ENCODE results near the gene MT1HL1.
"Not testable (repeated sequence)": the region's sequence is repeated elsewhere in the genome, so short reads cannot be mapped to it uniquely, and the experiment has no call there.

MT1HL1 gene

DNA sequence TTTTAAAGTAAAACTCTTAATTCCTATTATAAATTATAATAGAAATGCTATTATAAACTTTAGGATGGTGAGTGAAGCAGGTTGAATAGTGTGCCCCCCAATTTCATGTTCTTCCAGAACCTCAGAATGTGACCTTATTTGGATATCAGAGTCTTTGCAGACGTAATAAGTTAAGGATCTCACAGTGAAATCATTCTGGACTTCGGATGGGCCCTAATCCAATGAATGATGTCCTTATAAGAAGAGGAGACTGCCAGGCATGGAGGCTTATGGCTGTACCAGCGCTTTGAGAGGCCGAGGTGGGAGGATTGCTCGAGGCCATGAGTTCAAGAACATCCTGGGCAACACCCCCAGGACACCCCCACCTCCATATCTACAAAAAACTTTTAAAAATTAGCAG, 9.4 kb upstream of the MT1HL1 start:
- no peak for DNase-seq

DNA sequence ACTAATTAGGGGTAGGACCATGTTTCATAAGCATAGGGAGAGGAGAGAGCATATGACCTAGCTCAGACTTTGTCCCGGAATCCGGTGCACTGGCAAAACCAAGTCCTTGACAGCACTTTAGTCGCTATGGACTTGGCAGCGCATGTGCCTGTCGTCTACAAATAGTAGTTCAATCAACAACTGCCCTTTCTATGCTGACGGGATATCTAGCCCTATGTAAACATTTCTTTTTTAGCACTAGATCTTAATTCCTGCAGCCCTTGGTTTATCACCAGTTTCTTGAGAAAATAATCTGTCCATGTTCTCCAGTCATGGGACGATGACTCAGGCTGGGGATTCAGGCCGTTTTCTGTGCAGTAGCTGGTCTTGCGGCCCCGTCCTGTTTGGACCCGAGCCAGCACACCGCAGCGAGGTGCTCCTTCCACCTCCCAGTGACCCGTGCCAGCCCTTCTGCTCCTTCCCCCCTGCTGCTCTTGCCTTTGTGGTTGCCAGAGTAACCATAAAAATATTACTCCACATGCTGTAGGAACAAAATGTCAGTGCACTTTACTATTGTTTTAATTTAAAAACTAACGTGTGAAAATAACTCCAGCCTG, 8.6 kb upstream of the MT1HL1 start:
- no peak for DNase-seq

DNA sequence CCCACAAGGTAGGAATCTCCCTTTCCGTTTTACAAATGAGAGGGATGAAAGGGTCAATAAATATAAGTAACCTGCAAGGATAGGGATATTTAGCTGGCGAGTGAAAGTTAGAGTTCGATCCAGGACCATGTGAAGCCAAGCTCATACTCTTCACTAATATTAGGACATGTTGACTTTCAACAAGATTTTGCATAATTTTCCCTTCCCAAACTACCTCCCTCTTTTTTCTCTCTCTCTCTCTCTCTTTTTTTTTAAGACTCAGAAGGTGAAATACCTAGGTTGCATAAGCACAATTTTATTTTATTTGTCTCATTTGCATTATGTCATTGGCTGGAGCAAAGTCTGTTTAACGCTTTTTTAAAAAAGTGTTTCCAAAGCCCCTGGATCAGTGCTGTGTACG, 8.1 kb upstream of the MT1HL1 start:
- no peak for DNase-seq

DNA sequence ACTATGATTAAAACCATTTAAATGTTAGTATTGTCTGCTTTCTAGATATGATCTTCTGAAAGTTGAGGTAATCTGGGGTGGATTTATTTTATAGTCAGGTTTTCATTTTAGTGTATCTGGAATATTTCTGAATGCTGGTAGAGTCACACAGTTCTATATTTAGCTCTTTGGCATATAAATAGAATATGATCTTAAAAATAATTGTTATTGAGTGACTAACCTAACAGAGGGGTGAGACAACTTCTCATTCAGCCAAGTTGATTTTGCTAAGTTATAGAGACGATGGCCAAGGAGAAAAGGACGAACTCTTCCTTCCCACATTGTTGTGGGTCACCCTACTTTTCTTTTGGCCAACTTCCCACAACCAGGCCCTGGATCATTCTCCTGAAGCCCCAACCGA, 7.2 kb upstream of the MT1HL1 start:
- no peak for DNase-seq

DNA sequence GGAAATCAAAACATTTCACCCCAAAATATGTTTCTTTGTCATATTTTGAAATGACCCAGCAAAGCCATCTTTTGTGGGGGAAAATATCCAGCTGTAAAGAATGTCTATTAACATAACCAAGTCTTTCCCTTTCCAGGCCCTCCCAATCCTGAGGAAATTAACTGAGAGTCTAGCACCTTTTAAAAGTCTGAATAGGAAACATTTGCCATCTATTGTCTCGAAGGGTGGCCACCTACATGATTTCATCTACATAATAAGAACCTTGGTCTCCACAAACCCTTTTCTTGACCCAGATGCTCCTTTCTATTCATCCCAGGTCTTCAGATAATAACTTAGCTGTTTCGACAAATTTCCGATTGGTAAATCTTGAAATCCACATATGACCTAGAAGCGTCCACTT, 5.4 kb upstream of the MT1HL1 start:
- DNase-seq, result no peak

DNA sequence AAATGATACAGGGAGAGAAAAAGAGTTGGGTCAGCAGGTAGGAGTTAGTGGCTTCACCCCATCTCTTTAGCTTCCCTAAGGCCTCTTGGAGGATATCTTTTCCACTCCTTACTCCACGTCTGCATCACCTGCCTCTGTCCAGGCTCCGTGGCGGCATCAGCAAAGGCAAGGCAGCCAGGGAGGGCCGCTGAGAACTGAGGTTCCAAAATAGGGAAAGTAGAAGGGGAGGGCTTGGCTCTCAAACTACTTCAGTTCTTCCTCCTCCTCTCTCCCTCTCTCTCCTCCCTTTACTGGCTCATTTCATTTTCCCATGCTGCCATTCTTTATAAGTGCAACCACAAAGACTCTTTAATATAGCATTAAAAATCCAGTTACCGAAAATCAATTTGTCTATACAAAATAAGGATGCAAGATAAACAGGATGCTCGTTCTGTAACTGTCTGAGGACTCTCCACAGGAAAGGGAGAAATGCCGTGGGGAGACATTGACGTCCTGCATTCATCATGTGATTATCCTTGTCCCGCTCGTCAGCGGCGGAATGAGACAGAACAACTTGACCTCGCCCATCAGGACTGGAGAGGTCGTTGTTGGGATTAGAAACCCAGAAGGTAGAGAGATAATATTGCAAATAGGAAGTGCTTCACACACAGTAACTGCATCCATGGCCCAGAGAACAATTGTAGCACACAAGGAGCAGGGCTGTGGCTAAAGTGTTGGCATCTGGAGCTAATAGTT, 3.1 kb upstream of the MT1HL1 start:
- no peak for DNase-seq

DNA sequence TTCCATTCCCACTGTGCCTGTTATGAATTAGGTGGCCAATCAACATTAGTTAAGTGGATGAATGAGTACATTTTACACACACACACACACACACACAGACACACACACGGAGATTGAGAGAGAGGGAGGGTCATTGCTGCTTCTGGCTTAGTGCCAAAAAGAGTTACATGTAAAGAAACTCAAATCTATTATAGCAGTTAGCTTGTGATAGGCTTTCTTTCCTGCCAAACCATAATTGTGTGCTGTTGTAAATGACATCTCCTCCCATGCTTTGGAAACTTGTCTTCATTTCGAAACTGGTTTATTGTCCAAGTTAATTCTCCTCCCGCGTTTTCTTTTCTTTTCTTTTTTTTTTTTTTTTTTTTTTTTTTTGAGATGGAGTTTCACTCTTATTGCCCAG, 1.4 kb upstream of the MT1HL1 start:
- no peak for DNase-seq

DNA sequence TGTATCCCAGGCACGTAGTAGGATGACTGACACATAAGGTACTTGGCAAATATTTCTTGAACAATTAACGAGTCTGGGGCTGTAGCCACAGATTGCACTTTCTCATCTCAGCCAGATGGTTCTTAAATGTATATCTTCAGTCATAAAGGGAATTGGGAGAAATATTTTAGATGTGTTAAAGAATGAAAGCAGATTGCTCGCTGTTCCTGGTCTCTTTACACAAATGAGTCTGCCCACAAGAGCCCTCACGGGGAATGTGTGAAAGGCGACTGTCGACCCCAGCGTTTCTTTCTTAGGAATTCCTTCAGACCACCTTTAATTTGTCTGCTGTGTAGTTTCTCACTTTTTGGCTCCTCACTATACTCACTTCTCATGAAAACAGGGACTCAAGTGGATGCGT, 725 bp downstream of the MT1HL1 start:
- DNase-seq, result no peak

DNA sequence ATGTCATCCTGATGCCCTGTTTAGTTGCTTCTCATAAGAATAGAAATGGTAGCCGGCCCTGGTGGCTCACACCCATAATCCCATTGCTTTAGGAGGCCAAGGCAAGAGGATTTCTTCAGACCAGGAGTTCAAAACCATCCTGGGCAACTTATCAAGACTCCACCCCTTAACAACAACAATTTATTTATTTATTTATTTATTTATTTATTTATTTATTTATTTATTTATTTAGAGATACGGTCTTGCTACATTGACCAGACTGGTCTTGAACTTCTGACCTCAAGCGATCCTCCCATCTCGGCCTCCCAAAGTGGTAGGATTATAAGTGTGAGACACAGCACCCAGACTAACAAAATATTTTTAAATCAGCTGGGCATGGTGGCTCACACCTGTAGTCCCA, 4.0 kb downstream of the MT1HL1 start:
- DNase-seq, result no peak

DNA sequence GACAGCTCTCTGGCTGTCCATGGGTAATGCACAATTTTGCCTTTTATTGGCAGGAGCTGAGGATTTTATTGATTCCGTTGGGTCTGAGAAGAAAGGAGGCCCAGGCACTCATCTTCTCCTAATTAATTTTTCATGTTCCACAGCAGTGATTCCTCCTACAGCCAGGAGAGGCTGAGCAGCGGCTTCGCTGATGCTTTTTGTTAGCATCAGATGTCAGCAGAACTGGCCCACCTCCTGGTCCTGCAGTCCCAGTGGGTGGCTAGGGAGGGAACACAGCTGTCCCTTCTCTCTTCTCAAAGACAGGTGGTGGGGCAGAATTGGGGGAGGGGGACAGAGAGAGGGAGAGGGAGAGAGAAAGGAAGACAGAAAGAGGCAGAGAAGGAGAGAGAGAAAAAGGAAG, 5.7 kb downstream of the MT1HL1 start:
- no peak for DNase-seq

DNA sequence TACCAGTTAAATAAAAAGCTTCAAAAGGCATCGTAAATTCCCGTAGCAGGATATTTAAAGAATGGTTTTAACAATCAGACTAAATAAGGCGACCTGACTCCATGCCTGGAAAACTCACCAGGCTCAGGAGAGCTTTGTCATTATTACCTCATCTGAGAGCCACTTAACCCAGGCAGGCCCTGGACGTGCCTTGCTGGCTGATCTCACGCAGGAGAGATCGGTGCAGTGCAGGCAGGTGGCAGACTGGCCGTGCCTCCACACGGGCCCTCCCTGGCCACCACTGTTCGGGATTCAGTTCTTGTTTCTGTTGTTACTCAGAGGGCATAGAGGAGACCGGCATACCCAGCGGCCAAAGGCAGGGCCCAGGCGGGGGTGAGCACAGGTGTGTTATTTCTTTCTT, 6.4 kb downstream of the MT1HL1 start:
- no peak for DNase-seq

DNA sequence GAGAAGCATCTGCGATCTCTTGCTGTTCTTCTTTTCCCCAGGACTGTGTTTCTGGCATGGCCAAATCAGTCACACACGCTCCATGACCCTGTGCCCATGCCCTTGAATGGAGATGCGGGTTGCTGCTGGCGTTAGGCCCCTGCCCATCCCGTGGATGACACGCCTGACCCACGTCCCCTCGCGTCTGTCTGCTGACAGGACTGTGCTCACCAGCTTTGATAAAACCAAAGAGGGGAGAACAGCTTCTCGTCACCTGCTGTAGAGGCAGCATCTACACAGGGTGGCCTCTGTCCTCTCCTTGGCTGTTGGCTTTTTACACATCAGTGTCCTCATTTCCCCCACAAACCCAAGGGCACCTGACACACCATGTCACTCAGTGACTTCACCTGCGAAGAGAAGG, 6.9 kb downstream of the MT1HL1 start:
- no peak for DNase-seq

DNA sequence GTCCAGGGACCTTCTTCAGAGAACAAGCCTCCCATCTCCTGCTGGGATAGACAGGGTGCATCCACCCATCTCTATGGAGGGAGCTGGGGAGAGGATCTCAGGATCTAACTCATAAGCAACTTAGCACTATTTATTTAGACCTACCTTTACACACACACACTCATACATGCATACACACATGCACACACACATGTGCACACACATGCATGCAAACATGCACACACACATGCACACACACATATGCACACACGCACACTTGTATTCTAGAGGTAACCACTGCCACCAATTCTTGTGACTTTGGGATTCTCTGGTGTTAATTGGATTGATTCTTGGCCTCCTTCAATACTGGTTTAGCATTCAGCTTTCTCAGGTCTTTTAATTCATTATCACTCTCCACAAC, 9.8 kb downstream of the MT1HL1 start:
- DNase-seq, result no peak

DNA sequence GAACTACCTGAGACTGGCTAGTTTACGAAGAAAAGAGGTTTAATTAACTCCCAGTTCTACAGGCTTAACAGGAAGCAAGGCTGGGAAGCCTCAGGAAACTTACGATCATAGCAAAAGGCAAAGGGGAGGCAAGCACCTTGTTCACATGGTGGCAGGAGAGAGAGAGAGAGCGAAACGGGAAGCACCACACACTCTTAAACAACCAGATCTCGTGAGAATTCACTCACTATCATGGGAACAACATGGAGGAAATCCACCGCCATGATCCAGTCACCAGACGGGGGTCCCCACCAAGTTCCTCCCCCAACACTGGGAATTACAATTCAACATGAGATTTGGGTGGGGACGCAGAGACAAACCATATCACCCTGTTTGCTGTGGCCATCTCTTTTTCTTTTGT, 11.8 kb downstream of the MT1HL1 start:
- DNase-seq, result no peak

DNA sequence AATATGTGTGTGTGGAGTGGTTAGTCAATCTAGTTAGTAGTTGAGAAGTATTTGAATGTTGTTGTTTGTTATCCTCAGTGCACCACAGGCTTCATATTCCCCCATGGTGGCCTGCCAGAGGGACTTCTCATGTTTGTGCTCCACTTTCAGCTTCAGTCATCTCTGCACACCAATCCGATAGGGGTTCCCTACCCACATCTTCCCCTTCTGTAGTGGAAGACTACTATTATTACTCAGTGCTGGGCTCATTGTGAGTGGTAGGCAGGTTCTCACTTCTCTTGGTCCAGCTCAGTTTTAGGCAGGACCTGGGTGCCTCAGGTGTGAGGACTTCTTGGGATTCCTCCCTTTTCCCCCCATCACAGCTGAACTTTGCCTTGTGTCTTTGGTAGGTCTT, 14.2 kb downstream of the MT1HL1 start:
- no peak for DNase-seq

DNA sequence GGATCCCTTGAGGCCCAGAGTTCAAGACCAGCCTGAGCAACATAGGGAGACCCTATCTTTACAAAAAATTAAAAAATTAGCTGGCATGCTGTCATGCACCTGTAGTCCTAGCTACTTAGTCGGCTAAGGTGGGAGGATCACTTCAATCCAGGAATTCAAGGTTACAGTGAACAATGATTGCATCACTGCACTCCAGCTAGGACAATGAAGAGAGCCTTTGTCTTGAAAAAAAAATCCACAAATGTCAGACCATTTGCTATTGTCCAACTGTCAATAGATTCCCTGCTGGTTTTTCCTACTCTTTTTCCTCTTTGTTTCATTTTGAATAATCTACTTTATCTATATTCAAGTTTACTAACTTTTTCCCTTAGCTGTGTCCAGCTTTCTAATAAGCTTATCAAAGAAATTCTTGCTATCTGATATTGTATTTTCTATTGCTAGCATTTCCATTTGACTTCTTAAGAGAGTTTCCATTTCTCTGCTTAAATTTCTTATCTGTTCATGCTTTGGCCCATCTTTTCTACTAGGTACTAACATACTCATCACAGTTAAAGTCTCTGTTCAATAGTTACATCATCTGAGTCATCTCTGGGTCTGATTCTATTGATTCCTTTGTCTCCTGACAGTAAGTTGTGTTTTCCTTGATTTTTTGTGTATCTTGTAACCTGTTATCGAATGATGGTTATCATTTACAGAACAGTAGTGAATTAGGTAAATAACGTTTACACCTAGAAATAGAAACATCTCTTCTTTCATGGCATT, 14.8 kb downstream of the MT1HL1 start:
- no peak for DNase-seq

DNA sequence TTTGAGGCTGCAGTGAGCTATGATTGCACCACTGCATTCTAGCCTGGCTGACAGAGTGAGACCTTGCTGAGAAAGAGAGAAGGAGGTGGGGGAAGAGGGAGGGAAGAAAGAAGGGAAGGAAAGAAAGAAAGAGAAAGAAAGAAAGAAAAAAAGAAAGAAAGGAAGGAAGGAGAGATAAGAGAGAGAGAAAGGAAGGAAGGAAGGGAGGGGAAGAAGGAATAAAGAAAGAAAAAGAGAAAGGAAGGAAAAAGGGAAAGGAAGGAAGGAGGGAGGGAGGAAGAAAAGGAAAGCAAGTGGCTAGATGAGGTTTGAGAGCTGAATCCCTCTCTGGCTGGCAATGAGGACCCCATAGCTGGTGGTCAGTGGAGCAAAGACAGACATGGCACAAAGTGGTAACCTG, 20.4 kb downstream of the MT1HL1 start:
- no peak for DNase-seq

DNA sequence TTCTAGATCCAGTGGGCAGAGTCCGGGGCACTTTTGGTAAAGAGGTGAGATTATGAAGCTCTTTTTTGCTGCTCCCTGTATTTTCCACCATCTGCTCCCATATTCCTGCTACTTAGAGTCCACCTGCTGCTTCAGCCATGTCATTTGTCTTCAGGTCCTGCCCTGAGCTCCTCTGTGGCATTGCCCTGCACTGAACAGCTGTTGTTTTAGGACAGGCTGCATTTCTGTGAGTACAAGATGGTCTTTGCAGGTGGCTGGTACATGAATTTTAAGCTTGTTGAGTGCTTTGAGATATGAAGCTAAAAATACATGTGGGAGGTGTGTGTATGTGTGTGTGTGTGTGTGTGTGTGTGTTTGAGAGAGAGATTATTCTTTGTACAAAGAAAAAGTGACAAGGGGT, 21.9 kb downstream of the MT1HL1 start:
- DNase-seq, result no peak

DNA sequence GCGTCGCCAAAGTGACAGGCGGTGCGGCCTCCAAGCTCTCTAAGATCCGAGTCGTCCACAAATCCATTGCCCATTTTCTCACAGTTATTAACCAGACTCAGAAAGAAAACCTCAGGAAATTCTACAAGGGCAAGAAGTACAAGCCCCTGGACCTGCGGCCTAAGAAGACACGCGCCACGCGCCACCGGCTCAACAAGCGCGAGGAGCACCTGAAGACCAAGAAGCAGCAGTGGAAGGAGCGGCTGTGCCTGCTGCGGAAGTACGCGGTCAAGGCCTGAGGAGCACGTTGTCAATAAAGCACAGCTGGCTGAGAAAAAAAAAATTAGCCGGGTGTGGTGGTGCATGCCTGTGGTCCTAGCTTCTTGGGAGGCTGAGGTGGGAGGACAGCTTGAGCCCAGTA, 22.8 kb downstream of the MT1HL1 start:
- not testable (repeated sequence) for DNase-seq

DNA sequence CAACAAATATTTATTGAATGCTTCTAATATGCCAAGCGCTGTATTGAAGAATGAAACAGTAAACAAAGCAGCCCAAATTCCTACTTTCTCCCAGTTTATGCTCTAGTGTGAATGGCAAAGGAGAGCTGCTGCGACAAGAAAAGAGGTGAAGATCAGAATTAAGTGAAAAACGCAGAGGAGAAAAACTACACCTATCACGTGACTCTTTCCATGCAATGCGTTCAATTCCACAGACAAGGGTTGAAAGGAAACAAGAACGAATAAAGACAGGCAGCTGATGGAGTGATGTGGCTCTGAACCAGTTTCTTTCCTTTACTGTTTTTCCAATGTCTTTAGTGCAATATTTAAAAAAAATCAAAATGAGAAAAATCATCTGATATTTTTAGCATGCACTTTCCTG, 23.6 kb downstream of the MT1HL1 start:
- no peak for DNase-seq

DNA sequence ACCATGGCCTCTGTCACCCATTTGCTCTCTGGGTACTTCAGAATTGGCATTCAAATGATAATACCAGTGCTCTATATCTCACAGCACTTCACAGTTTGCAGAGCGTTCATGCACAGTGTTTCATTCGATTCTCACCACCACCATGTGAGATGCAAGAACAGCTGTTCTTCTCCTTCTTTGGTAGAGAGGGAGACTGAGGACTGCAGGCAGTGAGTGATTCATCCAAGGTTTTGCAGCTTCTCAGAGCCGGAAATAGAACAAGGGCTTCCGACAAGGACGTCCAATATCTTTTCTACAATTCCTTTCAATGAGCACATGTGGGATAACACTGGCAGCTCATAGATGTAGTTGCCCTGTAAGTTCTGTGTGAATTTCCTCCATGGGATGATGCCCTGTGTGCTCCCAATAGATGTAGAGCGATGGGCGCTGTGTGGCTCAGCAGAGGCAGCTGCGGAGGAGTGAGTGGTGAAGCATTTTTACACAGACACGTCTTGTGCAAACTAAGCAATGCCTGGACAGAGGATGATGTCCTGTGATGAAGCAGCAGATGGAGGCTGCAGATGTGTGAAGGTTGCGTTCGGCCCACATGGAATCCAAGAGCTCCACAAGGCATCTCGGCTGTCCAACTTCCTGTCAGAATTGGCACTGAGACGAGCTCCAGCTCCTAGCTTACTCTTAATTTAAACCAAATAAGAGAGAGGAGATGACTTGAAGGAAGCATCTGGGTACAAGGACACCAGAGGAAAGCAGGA, 24.9 kb downstream of the MT1HL1 start:
- no peak for DNase-seq

DNA sequence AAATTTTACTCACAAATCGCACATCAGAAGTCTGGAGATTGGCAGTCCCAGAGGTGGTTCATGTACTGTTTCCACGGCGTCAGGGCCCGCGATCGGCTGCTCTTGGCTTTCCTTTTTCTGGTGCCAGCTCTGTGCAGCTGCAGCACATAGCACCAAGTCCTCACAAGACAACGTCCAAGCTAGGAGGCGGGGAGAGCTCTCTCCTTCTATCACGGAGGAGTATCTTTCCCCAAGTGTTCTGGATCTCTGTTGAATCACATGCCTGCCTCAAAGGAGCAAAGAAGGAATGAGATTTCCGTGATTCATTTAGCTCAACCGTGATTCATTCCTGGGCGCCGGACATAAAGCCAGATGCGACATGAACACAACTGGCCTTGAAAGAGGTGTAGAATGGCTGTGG, 25.5 kb downstream of the MT1HL1 start:
- DNase-seq, result no peak

DNA sequence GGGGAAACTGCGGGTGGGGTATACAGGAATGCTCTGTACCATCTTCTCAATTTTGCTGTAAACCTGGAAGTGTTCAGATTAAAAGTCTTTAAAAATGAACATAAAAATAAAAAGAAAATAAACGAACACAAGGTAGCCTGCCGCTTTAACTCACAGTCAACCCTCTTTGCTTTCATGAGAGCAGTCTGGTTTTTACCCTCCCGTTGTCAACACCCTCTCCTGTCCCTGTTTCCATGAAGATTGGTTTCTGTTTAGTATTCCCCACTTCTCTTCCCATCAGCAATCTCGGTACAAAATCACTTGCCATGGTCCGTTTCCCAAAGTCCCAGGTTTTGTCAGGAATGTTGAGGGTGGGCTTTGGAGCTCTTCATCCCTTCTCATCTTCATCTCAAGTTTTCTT, 28.8 kb downstream of the MT1HL1 start:
- no peak for DNase-seq

DNA sequence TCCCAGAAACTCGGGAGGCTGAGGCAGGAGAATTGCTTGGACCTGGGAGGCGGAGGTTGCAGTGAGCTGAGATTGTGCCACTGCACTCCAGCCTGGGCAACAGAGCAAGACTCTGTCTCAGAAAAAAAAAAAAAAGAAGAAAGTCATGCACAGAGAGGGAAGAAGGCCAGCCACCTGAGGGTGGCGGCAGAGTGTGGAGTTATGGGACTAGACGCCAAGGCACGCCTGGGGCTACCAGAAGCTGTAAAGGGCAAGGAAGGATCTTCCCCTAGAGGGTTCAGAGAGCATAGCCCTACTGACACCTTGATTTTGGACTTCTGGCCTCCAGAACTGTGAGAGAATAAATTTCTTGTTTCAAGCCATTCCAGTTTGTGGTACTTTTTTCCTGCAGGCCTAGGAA, 30.2 kb downstream of the MT1HL1 start:
- DNase-seq, result not testable (repeated sequence)
